SU-DHL-6 (cell line): ENCODE data around the gene TEX101.
"Not testable (repeated sequence)": the region's sequence is repeated elsewhere in the genome, so short reads cannot be mapped to it uniquely, and the experiment has no call there.

Experiments
- EZH2phosphoT487 ChIP-seq: fragments of 200-600 bp; sonication (generic), shearing (Covaris generic); conservative IDR thresholded peaks from 2 replicates; pipeline ENCODE4 v1.6.1; 2018; ENCODE audit warnings: mild to moderate bottlenecking, antibody characterized with exemption, low read length, moderate library complexity, mixed read lengths
- TF ChIP-seq, protein P1 (sequence below): fragments of 200-600 bp; sonication (generic); IDR thresholded peaks from one replicate; pipeline ENCODE4 v1.5.1; 2017; ENCODE audit warnings: antibody characterized with exemption, mild to moderate bottlenecking, low read length, moderate library complexity; ENCODE audit not compliant: insufficient read depth, poor library complexity, severe bottlenecking

DNA sequence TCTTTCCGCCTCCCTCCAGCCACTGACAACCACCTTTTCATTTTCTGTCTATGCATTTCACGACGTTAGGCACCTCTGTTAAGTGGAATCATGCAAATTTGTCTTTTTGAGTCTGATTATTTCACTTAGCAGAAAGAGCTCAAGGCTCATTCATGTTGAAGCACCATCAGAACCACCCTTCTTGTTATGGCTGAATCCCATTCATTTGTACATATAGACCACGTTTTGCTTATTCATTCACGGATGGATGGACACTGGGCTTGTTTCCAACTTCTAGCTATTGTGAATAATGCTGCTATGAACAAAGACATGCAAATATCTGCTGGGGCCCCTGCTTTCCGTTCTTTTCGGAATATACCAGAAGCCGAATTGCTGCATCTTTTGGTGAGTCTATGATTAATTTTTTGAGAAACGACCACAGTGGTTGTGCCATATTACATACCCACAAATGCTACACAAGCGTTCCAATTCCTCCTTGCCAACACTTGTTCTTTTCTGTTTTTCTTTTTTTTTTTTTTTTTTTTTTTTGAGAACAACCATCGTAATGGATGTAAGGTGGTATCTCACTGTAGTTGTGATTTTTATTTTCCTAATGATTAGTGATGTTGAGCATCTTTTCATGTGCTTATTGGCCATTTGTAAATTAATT is 23.7 kb upstream of the TEX101 start:
- TF ChIP-seq, protein P1, sequence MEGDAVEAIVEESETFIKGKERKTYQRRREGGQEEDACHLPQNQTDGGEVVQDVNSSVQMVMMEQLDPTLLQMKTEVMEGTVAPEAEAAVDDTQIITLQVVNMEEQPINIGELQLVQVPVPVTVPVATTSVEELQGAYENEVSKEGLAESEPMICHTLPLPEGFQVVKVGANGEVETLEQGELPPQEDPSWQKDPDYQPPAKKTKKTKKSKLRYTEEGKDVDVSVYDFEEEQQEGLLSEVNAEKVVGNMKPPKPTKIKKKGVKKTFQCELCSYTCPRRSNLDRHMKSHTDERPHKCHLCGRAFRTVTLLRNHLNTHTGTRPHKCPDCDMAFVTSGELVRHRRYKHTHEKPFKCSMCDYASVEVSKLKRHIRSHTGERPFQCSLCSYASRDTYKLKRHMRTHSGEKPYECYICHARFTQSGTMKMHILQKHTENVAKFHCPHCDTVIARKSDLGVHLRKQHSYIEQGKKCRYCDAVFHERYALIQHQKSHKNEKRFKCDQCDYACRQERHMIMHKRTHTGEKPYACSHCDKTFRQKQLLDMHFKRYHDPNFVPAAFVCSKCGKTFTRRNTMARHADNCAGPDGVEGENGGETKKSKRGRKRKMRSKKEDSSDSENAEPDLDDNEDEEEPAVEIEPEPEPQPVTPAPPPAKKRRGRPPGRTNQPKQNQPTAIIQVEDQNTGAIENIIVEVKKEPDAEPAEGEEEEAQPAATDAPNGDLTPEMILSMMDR = not testable (repeated sequence)
- not testable (repeated sequence) for TF ChIP-seq EZH2phosphoT487
